Astrocyte (in vitro differentiated cells and primary cell): Measurements from ENCODE around the gene FAM151B. TPM values are rescaled to one million over a fixed set of nuclear protein-coding genes. Genes with fewer than 3 reads are reported as not detected.
"Not testable (repeated sequence)": the region's sequence is repeated elsewhere in the genome, so short reads cannot be mapped to it uniquely, and the experiment has no call there.

ENCODE experiments used
- DNase-seq: peaks from one replicate; pipeline ENCODE4 v3.0.0-alpha.2; 2010; ENCODE audit warnings: low read depth
- FAIRE-seq: peaks from 2 replicates; lab custom pipeline; 2011; peaks lifted over from hg19 to GRCh38; lab: Jason Lieb, UNC
- H2AFZ ChIP-seq: 2 replicates; pipeline ENCODE4 v1.6.0; 2012; ENCODE audit warnings: low read depth, low read length, inconsistent platforms
- H3K27ac ChIP-seq: 2 replicates; pipeline ENCODE4 v1.5.1; 2011; ENCODE audit warnings: low read depth, low read length, inconsistent platforms
- H3K27me3 ChIP-seq: 2 replicates; pipeline ENCODE4 v1.6.0; 2011; ENCODE audit warnings: low read length, inconsistent platforms; ENCODE audit not compliant: insufficient read depth
- H3K36me3 ChIP-seq: 2 replicates; pipeline ENCODE4 v1.5.1; 2011; ENCODE audit warnings: low read length, inconsistent platforms; ENCODE audit not compliant: insufficient read depth
- H3K4me1 ChIP-seq: 2 replicates; pipeline ENCODE4 v1.5.1; 2011; ENCODE audit warnings: low read length, inconsistent platforms; ENCODE audit not compliant: insufficient read depth
- H3K4me2 ChIP-seq: 2 replicates; pipeline ENCODE4 v1.6.0; 2012; ENCODE audit warnings: low read length, inconsistent platforms
- H3K4me3 ChIP-seq: 2 replicates; pipeline ENCODE4 v1.5.1; 2011; ENCODE audit warnings: low read depth, mild to moderate bottlenecking, low read length, inconsistent platforms; ENCODE audit not compliant: insufficient read depth
- H3K79me2 ChIP-seq: 2 replicates; pipeline ENCODE4 v1.6.0; 2012; ENCODE audit warnings: mild to moderate bottlenecking, low read length, inconsistent platforms; ENCODE audit not compliant: insufficient read depth
- H3K9ac ChIP-seq: 2 replicates; pipeline ENCODE4 v1.6.0; 2012; ENCODE audit warnings: mild to moderate bottlenecking, low read length, inconsistent platforms
- H3K9me3 ChIP-seq: 2 replicates; pipeline ENCODE4 v1.5.1; 2012; ENCODE audit warnings: low read depth, mild to moderate bottlenecking, low read length, inconsistent platforms; ENCODE audit not compliant: insufficient read depth
- H4K20me1 ChIP-seq: 2 replicates; pipeline ENCODE4 v1.6.0; 2012; ENCODE audit warnings: low read length, inconsistent platforms; ENCODE audit not compliant: insufficient read depth
- H3K27ac Mint-ChIP-seq: one replicate; pipeline ENCODE4 v1.8.0; 2021; ENCODE audit warnings: mild to moderate bottlenecking, mixed read lengths; ENCODE audit not compliant: unreplicated experiment
- H3K27me3 Mint-ChIP-seq: one replicate; pipeline ENCODE4 v1.8.0; 2021; ENCODE audit warnings: low read depth, mixed read lengths; ENCODE audit not compliant: unreplicated experiment
- H3K36me3 Mint-ChIP-seq: one replicate; pipeline ENCODE4 v1.8.0; 2021; ENCODE audit warnings: low read depth, mixed read lengths; ENCODE audit not compliant: unreplicated experiment
- H3K4me1 Mint-ChIP-seq: one replicate; pipeline ENCODE4 v1.8.0; 2021; ENCODE audit warnings: low read depth, mixed read lengths; ENCODE audit not compliant: unreplicated experiment
- H3K4me3 Mint-ChIP-seq: one replicate; pipeline ENCODE4 v1.8.0; 2021; ENCODE audit warnings: mild to moderate bottlenecking, moderate library complexity, mixed read lengths; ENCODE audit not compliant: unreplicated experiment
- H3K9me3 Mint-ChIP-seq: one replicate; pipeline ENCODE4 v1.8.0; 2021; ENCODE audit warnings: mild to moderate bottlenecking, mixed read lengths; ENCODE audit not compliant: unreplicated experiment
- CTCF ChIP-seq: IDR thresholded peaks from 2 replicates; pipeline ENCODE4 v1.5.1; 2011; ENCODE audit warnings: low read depth, mild to moderate bottlenecking, inconsistent platforms, low read length, moderate library complexity; ENCODE audit not compliant: insufficient read depth
- EZH2 ChIP-seq: IDR thresholded peaks from 2 replicates; pipeline ENCODE4 v1.6.1; 2012; ENCODE audit warnings: mild to moderate bottlenecking, low read length, inconsistent platforms; ENCODE audit not compliant: insufficient read depth
- total RNA-seq: library from RNA; stranded (reverse); gene quantifications from 2 replicates; pipeline ENCODE4 v1.2.1, GENCODE V29; 2021

The FAM151B gene
- total RNA-seq, 1 donor from 2014 or later = 2.9 TPM

- no peak overlapping the region for H3K4me2 ChIP-seq
- H3K9me3 Mint-ChIP-seq = peaks cover 17% of the 10 kb centered on the region
- no peak overlapping the region for H3K27ac ChIP-seq
- no peaks in the 10 kb centered on the region for H3K27me3 Mint-ChIP-seq
- H3K4me1 Mint-ChIP-seq = peaks cover 12% of the 10 kb centered on the region
- H3K27ac Mint-ChIP-seq = no peak overlapping the region
- peaks cover 5% of the 10 kb centered on the region for H3K9me3 ChIP-seq
- H3K4me3 ChIP-seq = no peak overlapping the region
- H2AFZ ChIP-seq = no peak overlapping the region
- no peaks in the 10 kb centered on the region for H4K20me1 ChIP-seq
- TF ChIP-seq CTCF (no peak), EZH2 (no peak)
- DNase-seq (no peak), FAIRE-seq (no peak)
- no peaks in the 10 kb centered on the region for H3K4me1 ChIP-seq
- H3K36me3 Mint-ChIP-seq = peaks cover 40% of the 10 kb centered on the region
- H3K27me3 ChIP-seq = no peaks in the 10 kb centered on the region
- peaks cover 12% of the 10 kb centered on the region for H3K36me3 ChIP-seq
- H3K4me3 Mint-ChIP-seq = no peak overlapping the region
- H3K79me2 ChIP-seq = no peaks in the 10 kb centered on the region
- no peak overlapping the region for H3K9ac ChIP-seq
Observed at GRCh38 chr5:80463269-80463668, 24.6 kb upstream of the FAM151B start.

- Mint-ChIP-seq H3K27me3 (no peaks in the 10 kb centered on the region), H3K36me3 (peaks cover 45% of the 10 kb centered on the region), H3K9me3 (peaks cover 22% of the 10 kb centered on the region), H3K27ac (peak overlapping the region; percentile 71), H3K4me1 (peaks cover 12% of the 10 kb centered on the region), H3K4me3 (no peak overlapping the region)
- DNase-seq (peak; percentile 41), FAIRE-seq (no peak)
- Histone ChIP-seq H3K79me2 (no peaks in the 10 kb centered on the region), H4K20me1 (no peaks in the 10 kb centered on the region), H3K4me1 (no peaks in the 10 kb centered on the region), H3K4me2 (no peak overlapping the region), H3K9ac (no peak overlapping the region), H3K9me3 (peaks cover 5% of the 10 kb centered on the region), H3K4me3 (no peak overlapping the region), H3K27ac (no peak overlapping the region), H3K36me3 (peaks cover 4% of the 10 kb centered on the region), H2AFZ (no peak overlapping the region), H3K27me3 (no peaks in the 10 kb centered on the region)
- TF ChIP-seq CTCF = no peak
- no peak for TF ChIP-seq EZH2
Observed at GRCh38 chr5:80466669-80467485, 21.0 kb upstream of the FAM151B start.

- Histone ChIP-seq H3K4me2 (no peak overlapping the region), H3K4me3 (no peak overlapping the region), H3K9ac (no peak overlapping the region), H3K27me3 (no peaks in the 10 kb centered on the region), H2AFZ (no peak overlapping the region), H4K20me1 (no peaks in the 10 kb centered on the region), H3K9me3 (no peaks in the 10 kb centered on the region), H3K36me3 (peaks cover 7% of the 10 kb centered on the region), H3K27ac (no peak overlapping the region), H3K4me1 (no peaks in the 10 kb centered on the region), H3K79me2 (no peaks in the 10 kb centered on the region)
- Mint-ChIP-seq H3K27ac (no peak overlapping the region), H3K4me1 (peaks cover 12% of the 10 kb centered on the region), H3K36me3 (peaks cover 35% of the 10 kb centered on the region), H3K4me3 (no peak overlapping the region), H3K27me3 (no peaks in the 10 kb centered on the region), H3K9me3 (peaks cover 14% of the 10 kb centered on the region)
- DNase-seq (no peak), FAIRE-seq (no peak)
- no peak for TF ChIP-seq EZH2
- no peak for TF ChIP-seq CTCF
Observed at GRCh38 chr5:80468131-80468530, 19.8 kb upstream of the FAM151B start.

GRCh38 chr5:80470631-80471030 is 17.3 kb upstream of the FAM151B start:
- not testable (repeated sequence) for H3K4me2 ChIP-seq, H3K79me2 ChIP-seq, H3K27me3 ChIP-seq, H2AFZ ChIP-seq, H3K9ac ChIP-seq, H3K9me3 ChIP-seq, H3K4me1 ChIP-seq, H3K4me3 Mint-ChIP-seq, H4K20me1 ChIP-seq, FAIRE-seq, H3K27me3 Mint-ChIP-seq, H3K4me3 ChIP-seq, H3K9me3 Mint-ChIP-seq, DNase-seq, H3K27ac ChIP-seq, H3K27ac Mint-ChIP-seq
- H3K36me3 ChIP-seq = peaks cover 25% of the 10 kb centered on the region
- Mint-ChIP-seq H3K36me3 (peaks cover 21% of the 10 kb centered on the region), H3K4me1 (peaks cover 12% of the 10 kb centered on the region)
